AG09319 (cell line): Measurements from ENCODE around the gene PPDPF.
A peak's percentile ranks its signal among the peaks of the same experiment; 100 is the strongest.
"Not testable (repeated sequence)": the region's sequence is repeated elsewhere in the genome, so short reads cannot be mapped to it uniquely, and the experiment has no call there.

Experiments
- DNase-seq: peaks from one replicate; pipeline ENCODE4 v3.0.0-alpha.2; 2010; ENCODE audit warnings: low read depth; ENCODE audit errors: extremely low read depth
- TF ChIP-seq, protein P1 (sequence below): IDR thresholded peaks from 2 replicates; pipeline ENCODE4 v1.5.1; 2011; ENCODE audit warnings: low read depth, mild to moderate bottlenecking, inconsistent platforms, low read length, moderate library complexity

PPDPF gene

DNA sequence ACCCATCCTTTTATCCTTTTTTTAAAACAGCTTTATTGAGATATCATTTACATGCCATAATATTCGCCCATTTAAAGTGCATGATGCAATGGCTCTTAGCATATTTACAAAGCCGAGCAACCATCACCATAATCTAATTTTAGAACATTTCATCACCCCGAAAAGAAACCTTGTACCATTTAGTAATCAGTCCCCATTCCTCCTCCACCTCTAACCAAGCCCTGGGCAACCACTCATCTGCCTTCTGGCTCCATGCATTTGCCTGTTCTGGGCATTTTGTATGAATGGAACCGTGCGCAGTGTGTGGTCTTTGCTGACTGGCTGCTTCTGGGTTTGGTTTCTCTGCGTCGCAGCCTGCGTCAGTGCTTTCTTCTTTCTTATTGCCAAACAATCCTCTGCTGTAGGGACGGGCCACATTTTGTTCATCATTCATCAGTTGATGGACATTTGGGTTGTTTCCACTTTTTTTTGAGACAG lies 11.4 kb upstream of the PPDPF start:
- DNase-seq: no peak
- TF ChIP-seq, protein P1, sequence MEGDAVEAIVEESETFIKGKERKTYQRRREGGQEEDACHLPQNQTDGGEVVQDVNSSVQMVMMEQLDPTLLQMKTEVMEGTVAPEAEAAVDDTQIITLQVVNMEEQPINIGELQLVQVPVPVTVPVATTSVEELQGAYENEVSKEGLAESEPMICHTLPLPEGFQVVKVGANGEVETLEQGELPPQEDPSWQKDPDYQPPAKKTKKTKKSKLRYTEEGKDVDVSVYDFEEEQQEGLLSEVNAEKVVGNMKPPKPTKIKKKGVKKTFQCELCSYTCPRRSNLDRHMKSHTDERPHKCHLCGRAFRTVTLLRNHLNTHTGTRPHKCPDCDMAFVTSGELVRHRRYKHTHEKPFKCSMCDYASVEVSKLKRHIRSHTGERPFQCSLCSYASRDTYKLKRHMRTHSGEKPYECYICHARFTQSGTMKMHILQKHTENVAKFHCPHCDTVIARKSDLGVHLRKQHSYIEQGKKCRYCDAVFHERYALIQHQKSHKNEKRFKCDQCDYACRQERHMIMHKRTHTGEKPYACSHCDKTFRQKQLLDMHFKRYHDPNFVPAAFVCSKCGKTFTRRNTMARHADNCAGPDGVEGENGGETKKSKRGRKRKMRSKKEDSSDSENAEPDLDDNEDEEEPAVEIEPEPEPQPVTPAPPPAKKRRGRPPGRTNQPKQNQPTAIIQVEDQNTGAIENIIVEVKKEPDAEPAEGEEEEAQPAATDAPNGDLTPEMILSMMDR: no peak

- TF ChIP-seq, protein P1: no peak
- DNase-seq: no peak
Observed at GRCh38 chr20:63513207-63513606, 7.4 kb upstream of the PPDPF start.

GRCh38 chr20:63514520-63514919 lies 6.0 kb upstream of the PPDPF start:
- DNase-seq: not testable (repeated sequence)

GRCh38 chr20:63517376-63518309 lies 2.9 kb upstream of the PPDPF start:
- TF ChIP-seq, protein P1: no peak

GRCh38 chr20:63518351-63518861 lies 2.2 kb upstream of the PPDPF start:
- TF ChIP-seq, protein P1: no peak
- no peak for DNase-seq

More at GRCh38 chr20:63517376-63518309, 2.9 kb upstream of the PPDPF start:
- no peak for DNase-seq

DNA sequence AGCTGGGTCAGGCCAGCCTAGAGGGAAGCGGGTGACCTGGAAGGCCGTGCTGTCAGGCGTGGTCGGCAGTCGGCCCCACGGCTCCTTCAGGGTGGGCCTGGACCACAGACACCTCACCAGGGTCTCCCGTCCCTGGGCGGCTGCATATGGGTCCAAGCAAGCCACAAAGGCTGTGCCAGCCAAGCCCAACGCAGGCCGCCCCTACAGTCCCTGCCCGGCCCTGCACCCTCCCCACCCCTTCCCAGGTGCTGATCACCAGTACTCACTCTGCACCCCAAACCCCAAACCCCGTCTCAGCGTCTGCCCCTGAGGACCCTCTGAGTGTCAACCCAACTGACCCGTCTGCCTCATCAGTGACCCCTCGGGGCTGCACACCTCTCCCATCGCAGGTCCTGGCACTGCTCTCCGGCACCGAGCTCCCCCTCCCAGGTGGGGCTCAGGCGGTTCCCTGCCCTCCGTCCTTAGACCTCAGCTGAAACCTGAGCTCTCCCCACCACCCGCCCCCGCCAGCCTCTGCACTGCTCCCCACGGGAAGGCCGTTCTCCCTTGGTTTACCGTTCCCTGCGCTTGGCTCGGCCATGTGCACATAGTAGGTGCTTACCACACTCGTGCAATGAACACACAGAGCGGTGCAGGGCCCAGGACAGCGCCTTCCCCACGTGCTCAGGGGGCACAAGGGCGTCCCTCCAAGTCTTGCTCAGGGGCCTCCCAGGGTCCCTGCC lies 1.5 kb upstream of the PPDPF start:
- no peak for DNase-seq

DNA sequence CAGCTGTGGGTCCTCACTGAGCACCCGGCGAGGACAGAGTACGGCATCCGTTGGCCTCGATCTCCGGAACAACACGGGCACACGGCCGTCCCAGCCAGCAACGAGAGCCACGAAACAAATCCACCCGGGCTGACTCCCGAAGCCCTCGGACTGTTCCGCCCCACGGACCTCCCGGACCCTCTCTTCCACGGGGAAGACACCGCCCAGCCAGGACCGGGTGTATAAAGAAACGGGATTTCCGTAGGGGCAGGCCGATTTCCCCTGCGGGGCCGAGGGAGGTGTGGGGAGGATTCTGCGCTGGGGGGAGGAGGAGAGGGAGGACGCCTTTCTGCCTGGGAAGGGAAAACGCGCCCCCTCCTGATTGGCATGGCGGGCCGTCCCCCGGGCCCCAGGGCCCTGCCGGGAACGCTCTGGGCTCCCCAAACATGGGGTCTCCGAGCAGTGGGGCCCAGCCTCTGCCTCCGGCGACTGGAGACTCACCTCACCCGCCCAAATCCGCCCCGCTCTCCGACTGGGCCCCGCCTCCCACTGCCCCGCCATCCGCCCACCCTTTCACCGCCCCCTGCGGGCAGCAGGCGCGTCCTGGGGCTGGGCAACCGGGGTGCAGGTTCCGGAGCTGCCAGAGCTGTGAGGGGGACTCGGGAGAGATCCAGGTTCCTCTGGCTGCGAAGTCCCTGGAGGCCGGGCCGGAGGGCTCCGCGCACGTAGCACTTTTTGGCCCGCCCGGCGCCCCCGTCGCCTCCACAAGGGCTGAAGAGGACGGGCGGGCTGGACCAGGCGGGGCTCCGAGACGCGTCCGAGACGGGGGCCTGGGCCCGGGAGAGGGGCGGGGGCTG lies 679 bp upstream of the PPDPF start:
- TF ChIP-seq, protein P1: peak; percentile 30
- no peak for DNase-seq

More for the DNA sequence above, 1.5 kb upstream of the PPDPF start:
- TF ChIP-seq, protein P1: no peak
